GM12874 (cell line): ENCODE measurements around the gene ORC3.

Source experiments
- CTCF ChIP-seq: IDR thresholded peaks from 2 replicates; pipeline ENCODE4 v1.5.1; 2011; ENCODE audit warnings: low read depth, mild to moderate bottlenecking, control low read depth, low read length, moderate library complexity; ENCODE audit not compliant: insufficient read depth

ORC3 gene

GRCh38 chr6:87710090-87710489 lies 120.2 kb downstream of the ORC3 start:
- TF ChIP-seq CTCF: no peak

- no peak for TF ChIP-seq CTCF
Observed at GRCh38 chr6:87714093-87714842, 124.3 kb downstream of the ORC3 start.
